Astrocyte of the spinal cord (primary cell): ENCODE results near the gene PLEK.

Experiments
- DNase-seq: peaks from one replicate; pipeline ENCODE4 v3.0.0; 2011; ENCODE audit warnings: low read depth, low spot score
- H3K4me3 ChIP-seq: 2 replicates; pipeline ENCODE4 v1.5.1; 2011; ENCODE audit warnings: low read depth, mild to moderate bottlenecking, low read length, moderate library complexity
- in situ Hi-C: cut with HindIII; loops from 2 replicates; pipeline ENCODE4 v1.10.0; 2017; ENCODE audit warnings: low sequenced_read_pairs
- TF ChIP-seq, protein P1 (sequence below): IDR thresholded peaks from 2 replicates; pipeline ENCODE4 v1.5.1; 2012; ENCODE audit warnings: low read depth, mild to moderate bottlenecking, low read length, inconsistent platforms

PLEK gene

DNA sequence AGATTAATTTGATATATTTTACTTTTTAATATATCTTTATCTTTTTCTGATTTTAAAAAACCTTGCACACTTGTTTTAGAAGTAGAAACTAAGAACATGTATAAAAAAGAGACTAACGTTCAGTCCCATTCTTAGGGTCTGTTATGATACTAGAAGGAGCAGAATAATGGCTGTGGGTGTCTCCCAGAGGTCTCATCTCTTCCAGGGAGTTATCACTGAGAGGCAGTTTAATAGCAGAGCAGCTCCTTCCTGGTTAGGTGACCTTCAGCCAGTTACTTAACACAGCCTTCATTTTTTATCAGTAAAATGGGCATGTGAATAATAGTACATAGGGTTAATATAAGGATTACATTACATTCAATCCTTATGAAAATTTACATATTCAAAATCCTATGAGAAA, 61.4 kb downstream of the PLEK start:
- no peak for DNase-seq
- TF ChIP-seq, protein P1, sequence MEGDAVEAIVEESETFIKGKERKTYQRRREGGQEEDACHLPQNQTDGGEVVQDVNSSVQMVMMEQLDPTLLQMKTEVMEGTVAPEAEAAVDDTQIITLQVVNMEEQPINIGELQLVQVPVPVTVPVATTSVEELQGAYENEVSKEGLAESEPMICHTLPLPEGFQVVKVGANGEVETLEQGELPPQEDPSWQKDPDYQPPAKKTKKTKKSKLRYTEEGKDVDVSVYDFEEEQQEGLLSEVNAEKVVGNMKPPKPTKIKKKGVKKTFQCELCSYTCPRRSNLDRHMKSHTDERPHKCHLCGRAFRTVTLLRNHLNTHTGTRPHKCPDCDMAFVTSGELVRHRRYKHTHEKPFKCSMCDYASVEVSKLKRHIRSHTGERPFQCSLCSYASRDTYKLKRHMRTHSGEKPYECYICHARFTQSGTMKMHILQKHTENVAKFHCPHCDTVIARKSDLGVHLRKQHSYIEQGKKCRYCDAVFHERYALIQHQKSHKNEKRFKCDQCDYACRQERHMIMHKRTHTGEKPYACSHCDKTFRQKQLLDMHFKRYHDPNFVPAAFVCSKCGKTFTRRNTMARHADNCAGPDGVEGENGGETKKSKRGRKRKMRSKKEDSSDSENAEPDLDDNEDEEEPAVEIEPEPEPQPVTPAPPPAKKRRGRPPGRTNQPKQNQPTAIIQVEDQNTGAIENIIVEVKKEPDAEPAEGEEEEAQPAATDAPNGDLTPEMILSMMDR, result no peak
- in situ Hi-C loops, result no loop called here
- H3K4me3 ChIP-seq, result no peak overlapping the region

DNA sequence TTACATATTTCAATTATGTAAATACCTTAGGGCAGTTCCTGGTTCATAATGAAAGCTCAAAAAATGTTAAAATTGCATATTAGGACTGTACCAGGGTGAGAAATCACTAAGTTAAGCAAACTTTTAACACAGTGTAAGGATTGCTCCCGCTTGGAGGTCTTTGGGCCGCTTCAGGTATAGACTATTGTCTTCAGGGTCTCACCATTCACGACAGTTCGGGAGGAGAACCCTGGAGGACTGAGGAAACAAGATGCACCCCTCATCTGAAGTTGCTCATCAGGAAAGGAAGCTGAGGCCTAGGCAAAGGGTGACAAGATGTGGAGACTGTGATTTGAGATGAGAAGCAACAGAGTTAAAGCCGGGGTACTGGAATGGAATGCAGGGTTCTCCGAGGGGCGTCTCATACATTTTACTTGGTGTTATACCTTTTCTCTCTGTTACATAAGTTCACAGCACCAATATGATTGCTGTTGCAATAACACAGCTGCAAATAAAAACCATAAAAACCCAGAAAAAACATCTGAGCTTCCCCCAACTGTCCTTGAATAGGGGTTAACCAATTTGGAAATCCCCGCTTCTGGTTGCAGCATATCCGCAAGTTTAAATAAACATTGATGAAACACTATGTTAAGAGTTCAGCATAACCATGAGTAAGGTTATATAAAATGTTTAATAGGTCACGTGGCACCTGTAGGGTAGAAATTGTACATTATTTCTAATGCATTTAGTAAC, 61.9 kb downstream of the PLEK start:
- in situ Hi-C loops, result no loop called here
- no peak overlapping the region for H3K4me3 ChIP-seq
- TF ChIP-seq, protein P1, result no peak
- peak; percentile 29 for DNase-seq

DNA sequence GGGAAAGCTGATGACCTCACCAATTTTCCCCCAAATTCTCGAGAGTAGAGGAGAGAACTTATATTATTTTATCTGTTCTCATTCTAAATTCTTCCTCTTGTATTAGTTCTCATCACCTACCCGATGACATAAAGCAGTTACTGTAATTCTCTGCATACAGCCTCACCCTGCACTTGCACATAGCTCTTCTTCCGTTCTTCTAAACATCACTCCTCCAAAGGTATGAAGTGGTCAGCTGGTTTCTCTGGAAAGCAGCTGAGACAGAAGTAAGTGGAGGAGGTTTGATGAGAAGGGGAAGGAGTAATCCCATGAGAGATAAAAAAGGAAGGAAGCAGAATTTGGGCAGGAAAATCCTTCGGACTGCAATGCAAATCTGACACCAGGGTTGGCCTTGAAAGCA, 63.0 kb downstream of the PLEK start:
- TF ChIP-seq, protein P1, result no peak
- no peak overlapping the region for H3K4me3 ChIP-seq
- in situ Hi-C loops, result no loop called here
- no peak for DNase-seq

DNA sequence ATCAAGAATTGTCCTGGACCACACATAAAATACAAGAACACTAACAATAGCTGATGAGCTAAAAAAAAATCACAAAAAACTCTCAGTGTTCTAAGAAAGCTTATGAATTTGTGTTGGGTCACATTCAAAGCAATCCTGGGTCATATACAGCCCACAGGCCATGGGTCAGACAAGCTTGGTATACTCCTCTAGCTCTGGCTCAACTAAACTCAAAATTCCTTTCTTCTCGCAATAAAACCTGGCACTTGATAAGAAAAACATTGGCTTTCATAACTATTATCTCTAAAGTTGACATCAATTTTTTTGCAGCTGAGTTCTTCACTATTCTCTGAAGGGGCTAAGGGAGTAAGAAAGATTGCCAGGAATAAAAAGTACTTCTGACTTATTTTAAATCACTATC, 63.7 kb downstream of the PLEK start:
- in situ Hi-C loops, result no loop called here
- no peak for DNase-seq
- TF ChIP-seq, protein P1, result no peak
- H3K4me3 ChIP-seq, result no peak overlapping the region

DNA sequence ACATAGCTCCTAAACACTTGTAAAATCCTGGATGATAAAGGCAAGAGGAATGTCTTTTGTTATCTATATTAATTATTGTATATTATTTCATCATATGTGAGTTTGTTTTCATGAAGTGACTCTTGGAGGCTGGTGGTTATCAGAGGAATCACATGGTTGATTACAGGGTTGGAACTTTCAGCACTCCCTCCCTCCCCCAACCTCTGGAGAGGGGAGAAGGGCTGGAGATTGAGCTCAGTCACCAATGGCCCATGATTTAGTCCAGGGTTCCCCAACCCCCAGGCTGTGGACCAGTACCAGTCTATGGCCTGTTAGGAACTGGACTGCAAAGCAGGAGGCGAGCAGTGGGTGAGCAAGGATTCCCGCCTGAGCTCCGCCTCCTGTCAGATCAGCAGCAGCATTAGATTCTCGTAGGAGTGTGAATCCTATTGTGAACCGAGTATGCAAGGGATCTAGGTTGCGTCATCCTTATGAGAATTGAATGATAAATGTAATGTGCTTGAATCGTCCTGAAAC, 64.3 kb downstream of the PLEK start:
- no peak overlapping the region for H3K4me3 ChIP-seq
- TF ChIP-seq, protein P1, result no peak
- DNase-seq, result no peak
- in situ Hi-C loops, result no loop called here

DNA sequence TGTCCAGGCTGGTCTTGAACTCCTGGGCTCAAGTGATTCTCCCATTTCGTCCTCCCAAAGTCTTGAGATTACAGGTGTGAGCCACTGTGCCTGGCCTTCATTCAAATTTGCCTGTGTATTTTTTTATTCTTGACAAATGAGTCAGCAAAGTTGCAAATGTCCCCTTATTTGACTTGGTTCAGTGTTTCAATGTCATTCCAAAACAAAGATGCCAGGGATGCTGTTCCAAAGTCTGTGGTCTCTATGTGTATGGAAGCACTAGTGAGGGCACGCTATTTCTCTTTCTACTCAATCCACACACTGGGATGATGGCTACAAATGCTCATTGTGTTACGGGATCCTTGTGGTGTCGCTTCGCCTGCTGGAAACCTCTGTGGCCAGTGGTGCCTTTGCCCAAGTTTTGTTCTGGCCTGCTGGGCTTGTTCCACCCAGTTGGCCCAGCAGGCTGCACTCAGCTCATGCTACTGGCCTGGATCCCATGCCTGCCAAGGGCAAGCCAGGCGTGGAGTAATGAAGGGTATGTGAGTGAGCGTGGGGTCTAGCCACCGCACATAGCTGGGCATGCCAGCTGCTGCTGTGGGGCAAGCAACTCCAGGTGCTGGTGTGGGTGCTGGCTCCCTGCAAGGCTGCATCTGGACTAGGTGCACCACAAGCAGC, 66.4 kb downstream of the PLEK start:
- TF ChIP-seq, protein P1, result no peak
- DNase-seq, result no peak
- in situ Hi-C loops, result no loop called here

More for the DNA sequence above, 66.4 kb downstream of the PLEK start:
- H3K4me3 ChIP-seq, result no peak overlapping the region
